NCI-H82 treated with DMSO at 0.1 percent for 48 hours (cell line): ENCODE measurements around the gene FXYD7.
"Not testable (repeated sequence)": the region's sequence is repeated elsewhere in the genome, so short reads cannot be mapped to it uniquely, and the experiment has no call there.

Experiments
- DNase-seq: peaks from one replicate; lab custom pipeline; 2025; ENCODE audit not compliant: unreplicated experiment; lab: John Stamatoyannopoulos, UW

FXYD7 gene

GRCh38 chr19:35143231-35143715 is at the start of gene FXYD7:
TSS of gene FXYD7 (plus strand) at chr19:35143255. CDS start at chr19:35143334, 79 bp downstream.
- DNase-seq: no peak

- no peak for DNase-seq
Observed at GRCh38 chr19:35093430-35093829, 49.6 kb upstream of the FXYD7 start.

GRCh38 chr19:35093941-35094647 is 49.0 kb upstream of the FXYD7 start:
- DNase-seq: no peak

DNA sequence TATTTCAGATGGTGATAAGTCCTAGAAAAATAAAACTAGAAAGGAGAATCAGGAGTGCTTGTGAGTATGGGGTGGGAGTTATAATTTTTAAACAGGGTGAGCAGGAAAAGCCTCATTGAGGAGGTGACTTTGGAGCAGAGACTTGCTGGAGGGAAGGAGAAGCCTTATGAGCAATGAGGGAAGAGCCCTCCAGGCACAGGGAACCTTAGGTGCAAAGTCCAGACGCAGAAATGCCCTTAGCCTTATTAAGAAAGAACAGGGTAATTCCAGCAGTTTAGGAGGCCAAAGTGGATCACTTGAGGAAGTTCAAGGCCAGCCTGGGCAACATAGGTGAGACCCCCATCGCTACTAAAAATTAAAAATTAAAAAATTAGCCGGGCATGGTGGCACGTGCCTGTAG is 48.4 kb upstream of the FXYD7 start:
- DNase-seq: no peak

GRCh38 chr19:35095667-35096368 is 47.2 kb upstream of the FXYD7 start:
- DNase-seq: no peak

DNA sequence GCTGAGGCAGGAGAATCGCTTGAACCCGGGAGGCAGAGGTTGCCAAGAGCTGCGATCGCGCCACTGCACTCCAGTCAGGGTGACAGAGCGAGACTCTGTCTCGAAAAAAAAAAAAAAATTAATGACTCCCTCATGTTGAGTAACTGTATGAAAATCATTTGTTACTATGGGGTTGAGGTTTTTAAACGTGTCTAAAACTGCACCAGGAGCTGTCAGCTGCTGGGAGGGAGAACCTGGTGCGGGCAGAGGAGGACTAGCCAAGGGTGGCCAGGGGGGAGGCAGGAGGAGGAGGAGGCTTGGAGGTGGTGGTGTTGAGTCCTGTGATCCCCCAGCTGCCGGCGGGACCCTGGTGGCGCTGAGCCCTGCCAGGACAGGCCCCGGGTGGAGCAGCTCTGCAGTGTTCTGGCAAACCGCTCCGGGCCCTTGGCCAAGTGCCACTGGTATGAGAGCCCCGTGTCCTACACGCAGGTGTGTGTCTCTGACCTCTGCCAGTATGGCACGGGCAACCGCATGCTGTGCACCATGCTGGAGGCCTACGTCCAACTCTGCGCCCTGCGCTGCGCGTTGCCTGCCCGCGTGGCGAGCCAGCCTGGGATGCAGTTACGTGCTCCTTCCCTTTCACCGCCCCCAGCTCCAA is 44.5 kb upstream of the FXYD7 start:
- no peak for DNase-seq

- DNase-seq: no peak
Observed at GRCh38 chr19:35099155-35099896, 43.7 kb upstream of the FXYD7 start.

DNA sequence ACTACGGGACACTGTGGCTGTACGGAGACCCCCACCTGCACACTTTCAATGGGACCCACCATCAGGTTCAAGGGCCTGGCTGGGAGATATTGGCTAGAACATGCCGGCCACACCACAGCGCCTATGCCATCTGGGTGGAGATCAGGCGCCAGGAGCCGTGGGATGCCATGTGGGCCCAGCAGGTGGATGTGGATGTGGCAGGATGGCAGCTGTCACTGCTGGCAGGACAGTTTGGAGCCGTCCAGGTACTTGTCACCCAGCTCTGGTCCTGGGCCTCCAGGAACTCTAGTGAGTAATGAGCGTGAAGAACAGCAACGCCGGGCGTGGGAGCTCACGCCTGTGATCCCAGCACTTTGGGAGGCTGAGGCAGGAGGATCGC is 43.2 kb upstream of the FXYD7 start:
- no peak for DNase-seq

- no peak for DNase-seq
Observed at GRCh38 chr19:35100588-35101533, 42.2 kb upstream of the FXYD7 start.

GRCh38 chr19:35101949-35102348 is 41.1 kb upstream of the FXYD7 start:
- not testable (repeated sequence) for DNase-seq

DNA sequence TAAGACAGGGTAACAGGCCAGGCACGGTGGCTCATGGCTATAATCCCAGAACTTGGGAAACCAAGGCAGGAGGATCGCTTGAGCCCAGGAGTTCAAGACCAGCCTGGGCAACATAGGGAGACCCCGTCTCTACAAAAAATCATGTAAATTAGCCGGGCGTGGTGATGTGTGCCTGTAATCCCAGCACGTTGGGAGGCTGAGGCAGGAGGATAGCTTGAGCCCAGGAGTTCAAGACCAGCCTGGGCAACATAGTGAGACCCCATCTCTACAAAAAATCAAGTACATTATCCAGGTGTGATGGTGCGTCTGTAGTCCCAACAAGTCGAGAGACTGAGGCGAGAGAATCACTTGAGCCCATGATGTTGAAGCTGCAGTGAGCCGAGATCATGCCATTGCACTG is 39.4 kb upstream of the FXYD7 start:
- DNase-seq: not testable (repeated sequence)

DNA sequence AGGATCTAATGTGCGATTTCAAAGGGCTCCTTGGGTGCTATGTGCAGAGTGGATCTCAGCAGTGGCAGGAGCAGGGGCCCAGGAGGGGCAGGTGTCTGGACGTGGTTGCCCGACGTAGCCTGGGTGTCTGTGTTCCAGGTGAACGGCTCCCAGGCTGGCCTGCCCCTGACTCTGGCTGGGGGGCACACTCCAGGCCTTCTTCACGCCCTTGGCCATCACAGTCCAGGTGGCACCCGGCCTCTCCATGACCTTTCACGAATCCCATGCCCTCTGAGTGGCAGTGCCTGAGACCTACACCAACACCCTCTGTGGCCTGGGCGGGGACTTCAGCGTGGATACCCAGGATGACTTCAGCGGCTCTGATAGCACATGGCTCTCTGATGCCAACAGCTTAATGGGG is 38.7 kb upstream of the FXYD7 start:
- no peak for DNase-seq

- no peak for DNase-seq
Observed at GRCh38 chr19:35105047-35105410, 38.0 kb upstream of the FXYD7 start.

DNA sequence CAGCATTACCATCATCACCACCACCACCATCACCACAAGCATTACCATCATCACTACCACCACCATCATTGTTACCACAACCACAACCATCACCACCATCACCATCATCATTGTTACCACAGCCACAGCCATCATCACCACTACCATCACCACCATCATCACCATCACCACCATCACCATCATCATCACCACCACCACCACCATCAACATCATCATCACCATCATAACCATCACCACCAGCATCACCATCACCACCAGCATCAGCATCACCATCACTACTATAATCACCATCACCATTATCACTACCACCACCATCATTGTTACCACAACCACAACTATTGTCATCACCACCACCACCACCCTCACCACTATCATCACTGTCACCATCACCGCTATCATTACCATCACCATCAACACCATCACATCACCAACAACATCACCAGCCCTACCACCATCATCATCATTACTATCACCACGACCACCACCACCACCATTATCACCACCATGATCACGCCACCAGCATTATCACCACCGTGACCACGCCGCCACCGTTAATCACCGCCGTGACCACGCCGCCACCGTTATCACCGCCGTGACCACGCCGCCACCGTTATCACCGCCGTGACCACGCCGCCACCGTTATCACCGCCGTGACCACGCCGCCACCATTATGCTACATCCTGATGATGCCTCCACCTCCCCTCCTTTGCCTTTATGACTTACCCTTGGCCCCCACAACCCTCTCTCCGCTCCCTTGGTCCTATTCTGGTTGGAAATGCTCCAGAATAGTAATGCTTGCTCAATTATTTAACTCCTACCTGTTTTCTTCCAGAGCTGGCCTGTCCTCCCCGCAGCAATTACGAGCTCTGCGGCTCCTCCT is 37.4 kb upstream of the FXYD7 start:
- DNase-seq: no peak

GRCh38 chr19:35106291-35106583 is 36.8 kb upstream of the FXYD7 start:
- DNase-seq: no peak

- DNase-seq: no peak
Observed at GRCh38 chr19:35106898-35107541, 36.0 kb upstream of the FXYD7 start.

GRCh38 chr19:35107545-35107944 is 35.5 kb upstream of the FXYD7 start:
- no peak for DNase-seq

DNA sequence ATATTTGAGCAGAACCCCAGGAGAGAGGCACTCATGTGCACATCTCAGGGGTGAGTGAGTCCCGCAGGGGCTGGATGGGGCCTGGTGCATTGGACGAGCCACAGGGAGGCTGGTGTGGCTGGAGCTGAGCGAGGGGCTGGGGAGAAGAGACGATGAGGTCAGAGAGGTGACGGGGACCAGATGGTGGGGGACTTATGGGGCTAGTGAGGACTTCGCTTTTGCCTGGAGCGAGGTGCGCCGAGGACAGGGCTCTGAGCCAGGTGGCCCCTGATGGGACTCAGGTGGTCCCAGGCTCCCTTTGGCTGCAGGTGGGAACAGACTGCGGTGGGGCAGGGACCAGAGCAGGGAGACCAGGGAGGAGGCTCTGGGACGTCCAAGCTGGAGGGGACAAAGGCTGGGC is 34.3 kb upstream of the FXYD7 start:
- no peak for DNase-seq
